ENCODE measurements around the gene EXPH5. TPM values are rescaled to one million over a fixed set of nuclear protein-coding genes. Genes with fewer than 3 reads are reported as not detected.

Gene EXPH5
- total RNA-seq, 1 donor from 2014 or later: 3.1 TPM

DNA sequence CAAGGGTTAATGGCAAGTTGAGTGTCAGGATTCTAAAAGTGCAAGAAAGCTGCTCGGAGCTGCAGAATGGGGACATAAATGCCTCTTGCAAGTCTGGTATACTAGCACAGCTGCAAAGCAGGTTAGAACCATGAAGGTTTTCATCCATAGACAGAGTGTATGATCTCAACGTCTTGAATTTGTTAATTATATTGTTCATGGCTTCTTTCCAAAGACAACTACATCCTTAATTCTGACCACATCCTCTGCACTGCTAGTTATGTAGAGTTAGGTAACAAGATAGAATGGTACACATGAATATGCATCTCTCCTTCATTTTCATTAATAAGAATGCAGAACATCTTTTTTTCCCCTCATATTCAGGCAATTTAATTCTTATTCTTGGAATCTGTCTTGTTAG is 34.2 kb downstream of the EXPH5 start:
- DNase-seq: no peak

DNA sequence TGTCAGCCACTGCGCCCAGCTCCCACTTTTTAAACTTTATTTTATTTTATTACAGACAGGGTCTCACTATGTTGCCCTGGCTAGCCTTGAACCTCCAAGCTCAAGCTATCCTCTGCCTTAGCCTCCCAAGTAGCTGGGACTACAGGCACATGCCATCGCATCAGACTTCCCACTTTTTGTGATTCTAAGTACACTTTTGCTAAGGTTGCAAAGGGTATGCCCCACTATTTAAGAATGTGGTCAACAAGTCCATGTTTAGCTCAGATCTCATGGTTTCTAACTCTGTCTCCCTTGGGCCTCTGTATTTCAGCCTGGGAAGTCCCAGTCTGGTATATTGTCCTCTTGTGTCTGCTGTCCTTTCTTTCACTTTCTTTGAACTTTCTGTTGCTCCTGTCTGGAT is 35.3 kb downstream of the EXPH5 start:
- DNase-seq: no peak

DNA sequence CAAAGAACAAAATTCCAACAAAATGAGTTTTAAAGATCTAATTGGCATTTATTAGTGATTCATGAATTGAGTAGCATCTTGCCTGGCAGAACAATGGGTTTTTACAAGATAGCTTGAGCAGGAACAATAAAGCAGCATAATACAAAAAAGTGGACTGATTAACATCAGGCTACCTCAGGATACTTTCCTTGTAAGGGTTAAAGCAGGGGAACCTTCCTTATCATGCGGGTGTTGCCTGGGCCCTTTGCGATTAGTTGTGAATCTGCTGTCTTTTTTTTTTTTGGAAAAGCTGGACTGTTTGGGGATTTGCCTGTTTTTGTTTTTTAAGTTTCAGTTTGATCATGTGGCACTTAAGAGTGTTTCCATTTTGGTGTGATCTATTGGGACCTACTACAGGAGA is 37.5 kb downstream of the EXPH5 start:
- no peak for DNase-seq

DNA sequence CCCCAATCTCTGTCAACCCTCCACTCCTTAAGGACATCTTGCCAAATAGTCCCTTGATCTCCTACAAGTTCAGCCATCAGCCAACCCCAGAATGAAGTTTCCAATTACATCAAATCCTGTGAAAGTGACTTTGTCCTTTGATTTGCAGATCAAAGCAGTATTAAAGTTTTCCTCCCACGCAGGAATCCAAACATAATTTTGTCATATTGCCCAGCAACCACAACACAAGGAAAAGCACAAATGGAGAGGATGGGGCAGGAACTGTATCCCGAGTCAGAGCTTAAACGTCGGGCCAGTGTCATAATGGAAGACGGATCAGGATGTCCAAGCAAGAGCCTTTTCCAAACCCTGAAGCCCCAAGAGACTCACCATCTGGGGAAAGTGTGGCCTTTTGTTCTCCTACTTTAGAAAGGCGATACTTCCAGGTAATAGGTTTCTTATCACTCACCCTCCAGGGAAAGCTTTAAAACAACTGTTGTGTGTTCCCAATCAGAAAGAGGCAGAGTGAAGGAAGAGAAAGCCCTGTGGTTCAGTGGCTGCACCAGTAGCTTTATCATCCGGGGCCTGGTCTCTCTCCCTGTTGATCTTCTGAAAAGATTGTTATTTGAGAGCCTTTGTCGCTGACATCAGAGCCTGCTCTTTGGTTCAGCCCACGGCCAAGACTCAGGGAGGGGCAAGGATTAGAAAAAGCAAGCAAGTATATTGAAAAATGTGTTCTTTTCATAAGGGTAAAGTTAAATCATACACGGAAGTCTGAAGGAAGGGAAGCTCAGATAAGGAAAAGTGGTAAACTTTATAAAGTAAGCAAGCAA is 41.7 kb downstream of the EXPH5 start:
- no peak for DNase-seq

DNA sequence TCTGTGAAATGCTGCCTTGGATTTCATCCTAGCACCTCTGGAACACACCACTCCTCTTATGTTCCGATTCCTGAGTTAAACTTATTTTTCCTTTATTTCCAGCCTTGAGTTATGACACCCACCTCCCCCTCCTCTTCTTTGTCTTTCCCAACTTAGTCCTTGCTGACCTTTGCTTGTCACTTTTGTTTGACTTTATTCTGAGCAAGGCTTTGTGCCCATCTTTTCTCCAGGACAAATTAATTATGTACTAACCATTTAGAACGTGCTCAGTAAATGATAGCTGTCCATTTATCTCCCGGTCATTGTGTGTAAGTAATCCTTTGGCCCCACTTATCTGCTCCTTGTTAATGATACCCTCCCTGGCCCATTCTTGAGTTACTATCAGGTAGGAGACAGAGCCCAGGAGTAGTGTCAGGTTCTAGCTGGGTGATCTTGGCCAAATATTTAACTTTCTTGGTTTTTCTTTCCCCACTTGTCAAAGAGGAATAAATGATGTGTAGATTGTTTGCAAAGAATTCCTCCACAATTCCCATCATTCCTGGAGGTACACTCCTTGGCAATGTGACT is 44.2 kb downstream of the EXPH5 start:
- DNase-seq: no peak

DNA sequence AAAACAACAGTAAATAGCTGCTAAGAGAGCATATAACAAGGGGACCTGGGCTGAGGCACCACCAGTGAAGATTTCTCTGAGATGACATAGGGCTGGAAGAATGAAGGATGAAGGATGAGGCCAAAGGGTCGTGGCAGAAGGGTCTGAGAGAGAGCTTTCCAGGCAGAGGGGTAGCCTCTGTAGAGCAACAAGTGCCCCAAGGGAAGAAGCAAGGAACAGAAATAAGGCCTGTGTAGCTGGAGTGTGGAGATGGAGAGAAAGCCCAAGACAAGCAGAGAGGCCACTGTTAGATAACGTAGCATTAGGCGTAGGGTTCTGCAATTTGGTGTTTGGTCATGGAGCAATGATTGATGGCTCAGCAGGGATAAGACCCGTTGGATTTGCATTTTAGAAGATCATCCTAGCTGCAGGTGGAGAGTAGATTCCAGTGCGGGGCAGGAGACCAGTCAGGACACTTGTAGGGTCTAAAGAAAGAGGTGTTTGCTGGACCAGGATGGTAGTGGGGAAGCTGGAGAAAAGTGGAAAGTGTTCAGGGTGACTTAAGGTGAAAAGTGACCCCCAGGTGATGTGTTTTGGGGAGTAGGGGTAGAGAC is 47.6 kb downstream of the EXPH5 start:
- no peak for DNase-seq

DNA sequence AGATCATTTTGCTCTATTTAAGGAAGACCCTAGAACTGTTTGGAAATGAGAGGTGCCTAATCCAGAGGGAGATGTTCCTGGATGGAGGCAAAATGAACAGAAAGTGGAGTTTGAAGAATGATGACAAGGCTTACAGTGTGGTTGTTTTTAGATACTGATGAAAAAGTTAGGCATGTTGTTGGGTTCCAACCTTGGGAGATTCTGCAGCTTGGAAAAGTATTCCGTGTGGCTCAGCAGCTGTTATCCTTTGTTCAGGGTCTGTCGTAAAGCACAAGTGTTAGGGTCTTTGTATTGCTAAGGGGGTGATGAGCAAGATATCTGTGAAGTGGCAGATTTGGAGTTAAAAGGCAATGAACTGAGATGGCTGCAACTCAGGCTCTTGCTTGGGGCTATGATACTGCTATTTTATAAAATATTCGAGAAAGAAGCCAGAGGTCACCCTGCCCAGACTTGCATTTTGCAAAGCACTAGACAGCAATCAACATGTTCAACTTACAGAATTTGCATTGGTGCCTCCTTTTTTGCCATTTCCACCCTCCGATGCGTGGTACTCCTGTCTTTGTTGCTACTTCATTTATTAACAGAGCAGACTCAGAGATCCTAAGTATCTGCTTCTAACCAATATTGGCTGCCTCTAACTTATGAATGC is 50.1 kb downstream of the EXPH5 start:
- DNase-seq: no peak

DNA sequence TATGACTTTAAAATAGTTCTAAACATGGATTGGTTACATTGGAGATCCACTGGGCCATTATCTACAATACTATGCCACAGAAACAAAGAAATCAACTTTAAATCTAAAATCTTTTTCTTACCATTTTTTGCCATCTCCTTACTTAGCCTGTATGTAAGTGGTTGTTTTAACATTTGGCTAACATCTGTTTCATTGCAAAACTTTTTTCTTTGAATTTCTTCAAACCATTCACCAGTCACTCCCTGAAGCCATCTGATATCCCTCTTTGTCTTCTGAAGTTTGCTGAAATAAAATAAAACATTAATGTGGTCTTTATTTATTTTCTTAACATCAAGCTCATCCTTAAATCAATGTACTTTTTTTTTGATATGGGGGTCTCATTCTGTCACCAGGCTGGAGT is 52.0 kb downstream of the EXPH5 start:
- DNase-seq: no peak

DNA sequence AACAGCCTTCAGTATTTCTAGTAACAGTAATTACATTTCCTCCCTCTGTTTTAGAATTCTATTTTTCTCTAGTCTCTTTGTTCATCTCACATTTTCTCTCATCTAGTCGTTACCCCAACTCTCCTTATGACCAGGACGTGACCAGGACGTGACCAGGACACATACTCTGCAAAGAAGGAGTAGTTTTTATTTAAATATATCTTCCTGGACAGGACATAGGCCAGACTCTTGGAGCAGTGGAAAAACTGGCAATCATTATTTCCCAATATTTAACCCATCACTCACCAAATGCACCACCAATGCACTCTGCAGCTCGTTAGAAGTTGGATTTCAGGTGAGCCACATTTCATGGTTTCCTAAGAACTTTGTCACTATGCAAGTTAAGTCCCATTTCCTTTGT is 55.1 kb downstream of the EXPH5 start:
- DNase-seq: no peak

DNA sequence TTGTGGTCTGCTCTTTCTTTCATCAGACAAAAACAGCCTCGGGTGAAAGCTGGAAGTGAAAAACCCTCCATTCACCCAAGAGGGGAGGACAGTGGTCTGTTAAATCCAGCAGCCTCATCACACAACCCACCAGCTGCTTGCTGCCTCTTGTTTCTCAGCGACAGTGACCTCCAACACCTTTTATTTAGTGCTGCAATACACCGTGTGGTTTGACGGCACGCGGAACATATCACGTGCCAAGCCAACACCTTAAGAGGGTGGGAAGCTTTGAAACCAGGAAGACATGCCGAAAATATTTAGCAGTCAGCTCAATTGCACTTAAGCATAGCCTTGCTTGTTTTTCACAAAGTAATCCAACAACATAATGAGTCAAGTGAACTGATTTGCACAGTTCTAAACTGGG is 55.5 kb downstream of the EXPH5 start:
- no peak for DNase-seq

DNA sequence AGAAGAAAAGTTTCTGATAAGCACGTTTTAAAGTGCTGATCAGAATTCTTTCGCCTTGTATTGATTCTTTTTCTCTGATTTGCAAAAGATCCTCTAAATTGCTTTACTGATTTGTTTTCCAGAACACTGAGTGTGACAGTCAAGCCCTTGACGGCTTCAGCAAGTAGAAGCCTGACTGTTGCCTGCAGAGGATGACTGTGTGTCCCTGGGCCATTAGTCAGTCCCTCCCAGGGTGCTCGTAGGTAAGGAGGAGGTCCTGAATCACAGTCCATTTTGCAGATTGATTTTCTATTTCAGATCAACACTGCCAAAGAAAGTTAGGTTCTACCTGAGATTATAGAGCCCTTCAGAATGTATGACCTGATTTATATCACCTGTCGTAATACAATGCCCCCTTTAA is 56.8 kb downstream of the EXPH5 start:
- no peak for DNase-seq

DNA sequence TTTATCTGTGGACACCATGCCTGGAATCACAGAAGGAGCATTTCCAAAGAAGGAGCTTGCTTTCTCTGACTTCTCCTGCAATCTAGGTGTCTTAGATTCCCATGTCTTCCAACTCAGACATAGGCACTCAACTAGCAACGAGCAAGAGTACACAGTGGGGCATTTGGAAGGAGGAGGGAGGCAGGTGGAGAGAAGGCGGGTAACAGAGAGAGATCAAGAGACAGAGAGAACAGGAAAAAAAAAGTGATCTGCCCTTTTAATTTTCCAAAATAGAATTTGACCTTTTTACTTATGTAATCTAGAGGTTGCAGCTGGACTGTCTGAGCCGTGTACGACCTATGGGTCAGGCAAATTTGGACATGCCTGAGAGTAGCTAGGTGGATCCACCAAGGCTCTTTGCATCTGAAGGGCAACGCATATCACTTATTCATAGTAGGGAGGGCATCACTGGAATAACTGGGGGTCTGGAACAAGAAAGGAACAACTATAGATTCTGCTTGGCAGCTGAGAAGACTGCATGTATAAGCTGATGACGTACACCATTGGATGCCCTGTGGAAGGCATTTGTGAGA is 58.1 kb downstream of the EXPH5 start:
- DNase-seq: no peak

DNA sequence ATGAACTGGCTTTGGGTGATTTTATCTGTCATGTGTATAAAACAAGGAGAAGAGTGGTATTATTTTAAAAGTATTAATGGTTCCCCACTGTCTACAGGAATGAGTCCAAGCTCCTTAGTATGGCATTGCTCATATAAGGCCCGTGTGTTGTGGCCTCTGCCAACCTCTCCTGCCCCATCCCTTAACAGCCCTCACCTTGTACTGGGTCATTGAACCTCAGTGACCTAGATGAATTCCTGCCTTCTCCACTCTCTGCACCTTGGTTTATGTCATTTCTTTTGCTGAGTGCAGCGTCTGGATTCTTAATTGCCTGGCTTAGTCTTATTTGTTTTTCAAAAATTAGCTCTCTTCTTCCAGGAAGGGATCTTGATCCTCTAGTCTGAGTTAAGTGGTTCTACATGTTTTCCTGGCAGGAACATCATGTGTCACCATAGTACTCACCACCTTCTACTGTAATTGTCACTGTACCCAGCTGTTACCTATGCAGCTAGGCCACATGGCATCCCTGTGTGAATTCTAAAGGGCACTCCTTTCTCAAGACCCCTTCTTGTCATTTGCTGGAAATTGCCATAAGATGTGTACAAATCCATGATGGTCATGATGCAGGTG is 59.2 kb downstream of the EXPH5 start:
- no peak for DNase-seq

DNA sequence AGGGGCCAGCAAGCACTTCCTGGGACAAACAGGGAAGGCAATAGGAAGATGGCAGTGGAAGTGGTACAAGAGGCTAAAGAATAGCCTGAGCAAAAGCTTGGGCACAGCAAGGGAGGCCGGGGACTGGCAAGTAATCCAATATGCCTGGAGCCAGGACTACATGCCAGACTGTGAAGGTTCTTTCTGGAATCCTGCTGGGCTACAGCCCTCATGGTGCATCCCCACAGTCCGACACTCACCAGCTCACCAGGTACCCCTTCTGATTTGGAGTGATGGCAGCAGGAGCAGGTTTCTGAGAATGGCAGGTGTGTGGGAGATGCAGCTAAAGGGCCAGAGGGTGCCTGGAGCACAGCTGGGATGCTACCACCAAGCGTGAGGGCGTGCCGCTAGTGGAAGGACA is 63.1 kb downstream of the EXPH5 start:
- DNase-seq: no peak

DNA sequence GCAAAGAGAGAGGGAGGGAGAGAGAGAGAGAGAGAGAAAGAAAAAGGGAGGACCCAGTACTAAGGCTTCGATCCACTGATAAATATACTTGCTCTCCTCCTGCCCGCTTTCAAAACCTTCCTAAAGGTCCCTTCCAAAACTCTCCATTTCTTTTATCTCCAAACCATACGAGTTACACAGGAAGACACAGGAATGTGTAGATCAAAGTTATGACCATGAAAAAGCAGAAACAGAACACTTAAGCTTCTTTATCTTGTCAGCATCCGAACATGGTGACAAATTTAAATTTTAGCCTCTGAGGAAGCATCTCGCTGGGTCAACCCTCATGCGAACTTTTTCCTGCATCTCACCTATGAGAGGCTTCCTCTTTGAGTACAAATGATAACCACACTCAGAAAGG is 66.2 kb downstream of the EXPH5 start:
- no peak for DNase-seq

DNA sequence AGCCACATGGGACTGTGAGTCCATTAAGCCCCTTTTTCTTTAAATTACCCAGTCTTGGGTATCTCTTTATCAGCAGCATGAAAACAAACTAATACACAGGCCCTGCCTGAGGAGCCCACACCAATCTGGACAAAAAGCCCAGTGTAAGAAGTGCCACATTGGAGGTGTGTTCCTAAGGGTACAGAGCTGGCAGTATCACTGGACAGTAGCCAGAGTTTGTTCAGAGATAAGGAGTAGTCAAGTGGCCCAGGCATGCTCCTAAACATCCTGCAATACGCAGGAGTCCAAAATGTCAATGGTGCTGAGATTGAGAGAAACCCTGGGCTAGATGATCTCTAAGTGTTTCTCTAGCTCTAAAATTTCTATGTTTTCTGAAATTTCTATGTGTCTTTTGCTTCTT is 68.4 kb downstream of the EXPH5 start:
- DNase-seq: no peak

DNA sequence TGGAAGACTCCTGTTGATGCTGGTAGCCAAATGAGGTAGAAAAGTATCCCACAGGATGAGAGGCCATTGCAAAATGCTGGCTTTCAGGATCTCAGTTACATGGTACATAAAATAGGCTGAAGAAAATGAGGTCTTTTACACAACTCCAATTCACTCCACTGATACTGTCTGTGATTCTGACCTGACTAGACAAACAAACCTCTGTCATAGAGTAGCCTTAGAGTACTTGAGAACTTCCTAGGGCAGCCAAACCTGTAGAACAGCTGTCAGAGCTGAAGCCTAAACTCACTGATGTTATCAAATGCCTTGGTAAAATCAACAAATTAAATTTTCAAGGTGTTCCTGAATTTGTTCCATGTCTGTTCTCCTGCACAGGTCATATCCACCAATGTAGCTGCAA is 69.1 kb downstream of the EXPH5 start:
- no peak for DNase-seq

DNA sequence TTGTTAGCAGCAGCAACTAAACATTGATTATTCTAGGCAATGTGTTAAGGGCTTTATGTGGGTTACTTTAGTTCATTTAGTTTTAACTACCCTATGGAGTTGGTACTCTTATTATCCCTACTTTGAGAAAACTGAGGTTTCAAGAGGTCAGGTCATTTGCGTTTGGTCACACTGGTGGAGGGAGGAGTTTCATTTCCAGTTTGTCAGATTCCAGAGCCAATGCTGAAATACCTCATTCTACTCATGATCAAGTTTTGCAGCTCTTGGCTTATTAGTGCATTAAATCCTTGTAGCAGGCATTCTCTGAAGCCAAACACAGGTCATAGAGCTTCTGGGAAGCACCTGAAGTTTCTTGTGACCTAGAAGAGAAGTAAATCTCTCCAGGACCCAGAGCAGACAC is 71.2 kb downstream of the EXPH5 start:
- DNase-seq: no peak

DNA sequence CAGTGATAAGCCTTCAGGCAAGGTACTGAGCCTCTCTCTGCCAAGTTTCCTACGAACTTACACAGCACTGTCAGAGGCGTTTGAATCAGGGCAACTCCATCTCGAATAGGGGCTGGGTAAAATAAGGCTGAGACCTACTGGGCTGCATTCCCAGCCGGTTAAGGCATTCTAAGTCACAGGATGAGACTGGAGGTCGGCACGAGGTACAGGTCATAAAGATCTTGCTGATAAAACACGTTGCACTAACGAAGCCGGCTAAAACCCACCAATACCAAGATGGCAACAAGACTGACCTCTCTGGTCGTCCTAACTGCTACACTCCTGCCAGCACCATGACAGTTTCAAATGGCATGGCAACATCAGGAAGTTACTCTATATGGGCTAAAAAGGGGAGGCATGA is 75.0 kb downstream of the EXPH5 start:
- DNase-seq: no peak

DNA sequence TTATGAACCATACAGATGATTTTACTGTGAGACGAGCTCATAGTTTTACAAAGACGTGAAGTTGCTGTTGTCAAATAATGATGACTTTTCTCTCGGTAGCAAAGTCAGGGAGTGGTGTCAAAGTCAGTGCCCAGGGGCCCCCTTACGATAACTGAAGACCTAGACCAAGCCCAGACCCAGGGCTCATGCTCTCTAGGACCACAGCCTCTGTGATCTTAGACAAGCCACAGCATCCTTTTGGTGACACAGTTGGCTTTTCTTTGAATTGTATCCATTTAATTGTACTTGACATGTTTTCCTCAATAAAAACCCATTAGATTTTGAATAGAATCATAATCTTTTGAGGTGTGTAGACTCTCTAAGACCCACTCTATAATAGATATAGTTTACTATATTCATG is 77.4 kb downstream of the EXPH5 start:
- no peak for DNase-seq

DNA sequence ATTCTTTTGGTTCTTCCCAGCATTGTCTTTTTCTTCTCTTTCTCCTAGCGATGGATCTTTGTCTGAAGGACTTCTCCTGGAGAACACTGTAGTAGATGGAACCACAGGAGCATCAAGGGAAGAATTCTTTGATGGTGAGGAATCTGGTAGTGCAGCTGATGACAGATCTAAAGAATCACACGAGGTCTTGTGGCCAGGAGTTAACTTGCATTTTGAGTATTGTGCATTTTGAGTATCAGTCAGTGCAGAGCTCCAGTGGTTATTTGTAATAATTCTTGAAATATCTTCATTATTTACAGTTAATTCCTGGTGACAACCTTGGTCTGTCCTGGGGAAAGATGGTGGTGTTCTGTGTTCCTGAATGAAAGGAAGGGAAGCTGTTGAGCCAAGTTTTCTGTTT is 80.9 kb downstream of the EXPH5 start:
- DNase-seq: no peak

DNA sequence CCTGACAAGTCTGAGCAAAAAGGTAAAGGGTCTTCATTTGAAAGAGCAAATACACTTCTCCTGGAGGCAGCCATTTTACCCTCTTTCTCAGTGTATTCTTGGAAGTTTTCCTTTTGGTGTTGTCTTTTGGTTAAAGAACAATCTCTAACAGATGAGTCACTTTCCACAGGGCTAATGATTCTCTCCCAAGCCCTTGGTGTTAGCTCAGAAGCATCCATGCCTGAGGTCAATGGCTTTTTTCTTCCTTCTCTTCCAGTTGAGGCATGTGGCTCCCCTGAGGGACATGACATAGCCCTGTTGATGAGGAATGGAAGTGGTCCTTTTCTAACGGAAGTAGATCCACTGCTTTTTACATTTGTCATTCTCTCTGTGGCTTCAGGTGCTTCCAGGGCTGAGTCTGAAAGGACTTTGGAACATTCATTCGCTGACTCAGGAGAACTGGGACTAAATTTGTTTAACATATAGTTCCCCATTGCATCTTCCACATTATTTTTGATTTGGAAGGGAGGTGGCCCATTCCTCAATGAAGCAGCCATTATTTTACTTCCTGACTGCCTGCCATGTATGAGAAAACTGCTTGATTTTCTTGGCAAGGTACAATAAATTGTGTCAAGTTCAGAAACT is 81.6 kb downstream of the EXPH5 start:
- no peak for DNase-seq

Measured in occipital lobe (tissue), 2 donors.